ENCODE results near the gene SLC8B1.
"Not testable (repeated sequence)": the region's sequence is repeated elsewhere in the genome, so short reads cannot be mapped to it uniquely, and the experiment has no call there.

The SLC8B1 gene

GRCh38 chr12:113365639-113366395, 30.9 kb upstream of the SLC8B1 start:
- TF ChIP-seq JUND (IDR thresholded peaks at IDR 0.05; ENCODE audit: low read depth) = no peak
- in situ Hi-C loops (cut with HindIII; ENCODE audit: low pct_unique_long_range_greater_than_20kb, low sequenced_read_pairs) = no loop called here
- DNase-seq (ENCODE audit: low read depth in 1 of 2, low spot score in 1 of 2) = no peak

- TF ChIP-seq JUND (IDR thresholded peaks at IDR 0.05; ENCODE audit: low read depth) = no peak
- no peak for DNase-seq (ENCODE audit: low read depth in 1 of 2, low spot score in 1 of 2)
- in situ Hi-C loops (cut with HindIII; ENCODE audit: low pct_unique_long_range_greater_than_20kb, low sequenced_read_pairs) = no loop called here
Measured at GRCh38 chr12:113364698-113365097, 29.8 kb upstream of the SLC8B1 start.

GRCh38 chr12:113361574-113362370, 26.9 kb upstream of the SLC8B1 start:
- in situ Hi-C loops (cut with HindIII; ENCODE audit: low pct_unique_long_range_greater_than_20kb, low sequenced_read_pairs) = no loop called here
- TF ChIP-seq JUND (IDR thresholded peaks at IDR 0.05; ENCODE audit: low read depth) = no peak
- DNase-seq (ENCODE audit: low read depth in 1 of 2, low spot score in 1 of 2) = no peak

- no peak for DNase-seq (ENCODE audit: low read depth in 1 of 2, low spot score in 1 of 2)
- no peak for TF ChIP-seq JUND (IDR thresholded peaks at IDR 0.05; ENCODE audit: low read depth)
- in situ Hi-C loops (cut with HindIII; ENCODE audit: low pct_unique_long_range_greater_than_20kb, low sequenced_read_pairs) = no loop called here
Measured at GRCh38 chr12:113359939-113360748, 25.2 kb upstream of the SLC8B1 start.

- in situ Hi-C loops (cut with HindIII; ENCODE audit: low pct_unique_long_range_greater_than_20kb, low sequenced_read_pairs) = no loop called here
- TF ChIP-seq JUND (IDR thresholded peaks at IDR 0.05; ENCODE audit: low read depth) = no peak
- no peak for DNase-seq (ENCODE audit: low read depth in 1 of 2, low spot score in 1 of 2)
Measured at GRCh38 chr12:113359133-113359938, 24.4 kb upstream of the SLC8B1 start.

- DNase-seq (ENCODE audit: low read depth in 1 of 2, low spot score in 1 of 2) = peak; percentile 93 to 95
- in situ Hi-C loops (cut with HindIII; ENCODE audit: low pct_unique_long_range_greater_than_20kb, low sequenced_read_pairs) = no loop called here
- TF ChIP-seq JUND (IDR thresholded peaks at IDR 0.05; ENCODE audit: low read depth) = no peak
Measured at GRCh38 chr12:113358381-113359132, 23.6 kb upstream of the SLC8B1 start, which contains the start of gene PLBD2. PLBD2 (plus strand) TSS chr12:113358587; CDS start chr12:113358601, 14 bp downstream.

GRCh38 chr12:113354192-113354591, 19.3 kb upstream of the SLC8B1 start:
- DNase-seq (ENCODE audit: low read depth in 1 of 2, low spot score in 1 of 2); in situ Hi-C loops (cut with HindIII; ENCODE audit: low pct_unique_long_range_greater_than_20kb, low sequenced_read_pairs): not testable (repeated sequence)

- in situ Hi-C loops (cut with HindIII; ENCODE audit: low pct_unique_long_range_greater_than_20kb, low sequenced_read_pairs) = no loop called here
- TF ChIP-seq JUND (IDR thresholded peaks at IDR 0.05; ENCODE audit: low read depth) = no peak
- DNase-seq (ENCODE audit: low read depth in 1 of 2, low spot score in 1 of 2) = no peak
Measured at GRCh38 chr12:113351089-113351488, 16.2 kb upstream of the SLC8B1 start.

GRCh38 chr12:113348849-113349536, 14.1 kb upstream of the SLC8B1 start:
- TF ChIP-seq JUND (IDR thresholded peaks at IDR 0.05; ENCODE audit: low read depth) = no peak
- in situ Hi-C loops (cut with HindIII; ENCODE audit: low pct_unique_long_range_greater_than_20kb, low sequenced_read_pairs) = no loop called here
- no peak for DNase-seq (ENCODE audit: low read depth in 1 of 2, low spot score in 1 of 2)

- DNase-seq (ENCODE audit: low read depth in 1 of 2, low spot score in 1 of 2) = no peak
Measured at GRCh38 chr12:113347892-113348291, 13.0 kb upstream of the SLC8B1 start.

GRCh38 chr12:113347107-113347506, 12.2 kb upstream of the SLC8B1 start:
- no peak for DNase-seq (ENCODE audit: low read depth in 1 of 2, low spot score in 1 of 2)
- in situ Hi-C loops (cut with HindIII; ENCODE audit: low pct_unique_long_range_greater_than_20kb, low sequenced_read_pairs) = no loop called here
- no peak for TF ChIP-seq JUND (IDR thresholded peaks at IDR 0.05; ENCODE audit: low read depth)

More at GRCh38 chr12:113347892-113348291, 13.0 kb upstream of the SLC8B1 start:
- in situ Hi-C loops (cut with HindIII; ENCODE audit: low pct_unique_long_range_greater_than_20kb, low sequenced_read_pairs) = no loop called here
- TF ChIP-seq JUND (IDR thresholded peaks at IDR 0.05; ENCODE audit: low read depth) = no peak

Measured in T47D (cell line).